Calu3 (cell line): Measurements from ENCODE around the gene CRYBB3. TPM values are rescaled to one million over a fixed set of nuclear protein-coding genes. Genes with fewer than 3 reads are reported as not detected.
A peak's percentile ranks its signal among the peaks of the same experiment; 100 is the strongest.

ENCODE experiments used
- BruUV-seq: library from RNA; stranded (reverse); fragments of 400-500 nt; replicated peaks from 2 replicates; lab custom pipeline; 2021; lab: Mats Ljungman, UMichigan
- CTCF ChIA-PET: fragments of 300-600 bp; sonication (Branson Sonifier 250); formaldehyde crosslinking; loops from one replicate; lab custom pipeline; 2022; ENCODE audit warnings: antibody characterized with exemption; lab: Charles Lee
- DNase-seq: peaks from one replicate; pipeline ENCODE4 v3.0.0; 2022
- H3K27ac Mint-ChIP-seq: one replicate; pipeline ENCODE4 v1.8.0; 2022; ENCODE audit warnings: mixed read lengths; ENCODE audit not compliant: unreplicated experiment
- H3K27me3 Mint-ChIP-seq: one replicate; pipeline ENCODE4 v1.8.0; 2022; ENCODE audit warnings: mixed read lengths; ENCODE audit not compliant: unreplicated experiment
- H3K36me3 Mint-ChIP-seq: one replicate; pipeline ENCODE4 v1.8.0; 2022; ENCODE audit warnings: mild to moderate bottlenecking, moderate library complexity, mixed read lengths; ENCODE audit not compliant: insufficient read depth, unreplicated experiment
- H3K4me1 Mint-ChIP-seq: one replicate; pipeline ENCODE4 v1.8.0; 2022; ENCODE audit warnings: mild to moderate bottlenecking, low read depth, mixed read lengths; ENCODE audit not compliant: unreplicated experiment
- H3K4me3 Mint-ChIP-seq: one replicate; pipeline ENCODE4 v1.8.0; 2022; ENCODE audit warnings: mild to moderate bottlenecking, low read depth, moderate library complexity, mixed read lengths; ENCODE audit not compliant: unreplicated experiment
- H3K9me3 Mint-ChIP-seq: one replicate; pipeline ENCODE4 v1.8.0; 2022; ENCODE audit warnings: low read depth, mixed read lengths; ENCODE audit not compliant: unreplicated experiment
- CTCF ChIP-seq: fragments of 200-600 bp; IDR thresholded peaks from one replicate; pipeline ENCODE4 v1.8.0; 2022; ENCODE audit warnings: antibody characterized with exemption; ENCODE audit not compliant: unreplicated experiment
- intact Hi-C: fragments of 100-400 bp; cut with micrococcal nuclease; formaldehyde crosslinking; loops from one replicate; pipeline ENCODE4 v1.10.0; 2022; ENCODE audit not compliant: unreplicated experiment
- total RNA-seq: library from RNA; stranded (reverse); gene quantifications from 2 replicates; pipeline ENCODE4 v1.2.3, GENCODE V29; 2022

CRYBB3 gene
- total RNA-seq, 1 experiment from 2014 or later = 1.4 TPM

DNA sequence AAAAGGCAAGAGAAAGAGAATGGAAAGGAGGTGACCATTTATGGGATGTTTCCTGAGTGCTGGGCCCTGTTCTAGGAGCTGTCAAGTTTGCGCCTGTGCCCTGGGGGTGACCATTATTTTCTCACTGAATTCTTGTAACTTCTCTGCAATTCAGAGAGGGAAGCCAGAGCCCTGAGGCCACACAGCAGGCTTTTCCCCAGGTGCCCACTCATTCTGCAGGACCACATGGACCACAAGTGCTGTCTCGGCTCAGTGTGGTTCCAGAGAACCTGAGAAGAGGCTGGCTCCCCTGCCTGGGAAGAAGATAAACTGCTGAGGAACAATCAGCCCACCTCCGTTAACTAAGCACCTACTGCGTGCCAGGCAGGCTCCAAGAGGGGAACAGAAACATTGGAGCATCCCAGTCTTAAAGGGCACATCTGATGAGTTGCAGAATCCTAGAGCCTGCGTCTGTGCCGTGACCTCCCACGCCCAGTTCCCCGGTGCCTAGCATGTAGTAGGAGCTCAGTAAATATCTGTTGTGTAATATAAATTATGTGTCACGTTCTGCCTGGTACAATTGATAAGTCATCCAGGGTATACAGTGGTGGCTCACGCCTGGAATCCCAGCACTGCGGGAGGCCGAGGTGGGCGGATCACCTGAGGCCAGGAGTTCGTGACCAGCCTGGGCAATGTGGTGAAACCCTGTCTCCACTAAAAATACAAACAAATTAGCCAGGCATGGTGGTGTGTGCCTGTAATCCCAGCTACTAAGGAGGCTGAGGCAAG, 31.6 kb upstream of the CRYBB3 start:
- intact Hi-C loops = no loop called here
- CTCF ChIA-PET = interaction anchor here (1.3 to 2.7 kb wide), 3 partner anchors 34 to 88 kb away, joined by 3 to 15 read pairs (median 3); no protein-coding TSS in a partner anchor
- no peak for TF ChIP-seq CTCF
- DNase-seq = peak; percentile 30
- no TSS peak for BruUV-seq
- H3K9me3 Mint-ChIP-seq = no peaks in the 10 kb centered on the region
- H3K27me3 Mint-ChIP-seq = no peaks in the 10 kb centered on the region
- peaks cover 18% of the 10 kb centered on the region for H3K36me3 Mint-ChIP-seq
- peak overlapping the region; percentile 61 for H3K27ac Mint-ChIP-seq
- peak overlapping the region; percentile 14 for H3K4me3 Mint-ChIP-seq
- peaks cover 55% of the 10 kb centered on the region for H3K4me1 Mint-ChIP-seq

DNA sequence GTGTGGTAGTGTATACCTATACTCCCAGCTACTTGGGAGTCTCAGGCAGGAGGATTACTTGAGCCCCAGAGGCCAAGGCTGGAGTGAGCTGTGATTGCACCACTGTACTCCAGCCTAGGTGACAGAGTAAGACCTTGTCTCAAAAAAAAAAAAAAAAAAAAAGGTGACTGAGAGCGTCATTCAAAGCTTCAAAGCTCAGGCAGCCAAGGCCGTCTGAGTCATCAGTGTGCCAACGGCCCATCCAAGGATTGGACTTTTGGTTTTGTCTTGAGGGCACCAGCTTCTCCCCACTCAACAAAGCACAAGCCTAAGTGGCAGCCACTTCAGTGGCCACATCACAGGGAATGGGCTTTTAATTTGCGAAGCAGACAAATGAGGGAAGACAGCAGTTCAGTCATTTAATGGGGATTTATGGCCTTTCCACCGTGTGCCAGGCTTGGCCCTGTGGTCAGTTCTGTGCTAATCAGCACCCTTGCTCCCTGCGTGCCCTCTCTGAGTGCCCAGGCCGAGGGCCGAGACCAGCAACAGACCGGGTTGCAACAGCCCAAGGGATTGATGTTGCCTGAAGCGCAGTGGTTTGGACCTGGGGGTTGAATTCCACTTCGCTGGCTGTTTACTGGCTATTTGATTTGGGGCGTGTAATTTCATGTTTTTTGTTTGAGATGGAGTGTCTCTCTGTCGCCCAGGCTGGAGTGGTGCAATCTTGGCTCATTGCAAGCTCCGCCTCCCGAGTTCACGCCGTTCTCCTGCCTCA, 30.2 kb upstream of the CRYBB3 start:
- H3K4me3 Mint-ChIP-seq = no peak overlapping the region
- no peaks in the 10 kb centered on the region for H3K9me3 Mint-ChIP-seq
- H3K27me3 Mint-ChIP-seq = no peaks in the 10 kb centered on the region
- BruUV-seq = no TSS peak
- no peak for TF ChIP-seq CTCF
- CTCF ChIA-PET = interaction anchor here (0.6 to 2.7 kb wide), 5 partner anchors 35 to 88 kb away, joined by 3 to 15 read pairs (median 4); no protein-coding TSS in a partner anchor
- peaks cover 18% of the 10 kb centered on the region for H3K36me3 Mint-ChIP-seq
- no peak overlapping the region for H3K27ac Mint-ChIP-seq
- DNase-seq = peak; percentile 21
- peaks cover 53% of the 10 kb centered on the region for H3K4me1 Mint-ChIP-seq
- intact Hi-C loops = loop anchor here (5.0 kb wide), 1 partner anchor 57 kb away; no protein-coding TSS in a partner anchor

DNA sequence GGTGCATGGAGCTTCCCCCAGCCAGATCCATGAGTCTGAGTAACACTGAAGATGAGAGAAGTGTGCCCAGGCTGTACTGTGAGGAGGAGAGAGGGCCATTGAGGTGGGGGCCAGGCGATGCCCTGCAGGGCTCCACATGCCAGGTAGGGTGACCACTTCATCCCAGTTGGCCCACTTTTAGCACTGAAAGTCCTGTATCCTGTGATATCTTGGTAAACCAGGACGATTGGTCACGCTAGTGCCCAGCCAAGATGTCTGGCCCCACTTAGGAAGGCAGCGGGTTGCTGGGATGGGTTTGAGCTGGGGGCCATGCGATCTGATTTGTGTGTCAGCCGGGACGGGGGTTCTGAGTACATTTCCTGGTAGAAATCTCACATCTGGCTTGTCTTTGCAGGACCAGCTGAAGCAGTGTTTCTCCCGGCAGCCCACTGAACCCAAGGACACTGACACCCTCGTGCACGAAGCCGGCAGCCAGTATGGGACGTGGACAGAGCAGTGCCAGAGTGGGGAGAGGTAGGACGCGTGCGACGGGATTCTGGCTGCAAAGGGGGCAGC, 29.2 kb upstream of the CRYBB3 start:
- no peak for DNase-seq
- no peaks in the 10 kb centered on the region for H3K27me3 Mint-ChIP-seq
- no peak for TF ChIP-seq CTCF
- peak overlapping the region; percentile 39 for H3K27ac Mint-ChIP-seq
- intact Hi-C loops = loop anchor here (5.0 kb wide), 1 partner anchor 58 kb away; no protein-coding TSS in a partner anchor
- H3K4me3 Mint-ChIP-seq = no peak overlapping the region
- peaks cover 18% of the 10 kb centered on the region for H3K36me3 Mint-ChIP-seq
- no TSS peak for BruUV-seq
- H3K4me1 Mint-ChIP-seq = peaks cover 43% of the 10 kb centered on the region
- CTCF ChIA-PET = interaction anchor here (2.7 kb wide), 1 partner anchor 60 kb away, joined by 15 read pairs; no protein-coding TSS in a partner anchor
- no peaks in the 10 kb centered on the region for H3K9me3 Mint-ChIP-seq

DNA sequence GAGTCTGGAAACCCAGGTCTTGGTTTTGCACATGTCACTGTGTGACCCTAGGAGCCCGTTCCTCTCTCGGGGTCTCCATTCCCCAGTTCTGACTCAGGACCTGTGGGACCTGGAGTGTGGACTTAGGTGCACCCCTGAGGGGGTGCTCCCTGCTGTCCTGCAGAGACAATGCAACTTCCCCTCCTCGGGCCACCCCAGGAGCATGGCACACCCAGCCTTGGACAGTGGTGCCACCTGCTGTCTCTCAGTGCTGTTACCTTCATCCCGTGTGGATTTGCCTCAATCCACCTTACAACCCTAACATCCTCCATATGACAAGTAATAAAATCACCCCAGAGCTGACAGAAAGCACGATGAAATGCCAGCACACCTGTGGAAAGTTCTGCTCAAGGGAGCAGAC, 27.5 kb upstream of the CRYBB3 start:
- Mint-ChIP-seq H3K27ac (no peak overlapping the region), H3K27me3 (no peaks in the 10 kb centered on the region), H3K36me3 (peaks cover 26% of the 10 kb centered on the region), H3K9me3 (no peaks in the 10 kb centered on the region), H3K4me3 (no peak overlapping the region), H3K4me1 (peaks cover 26% of the 10 kb centered on the region)
- BruUV-seq = no TSS peak
- intact Hi-C loops = loop anchor here (1.0 to 5.0 kb wide), 2 partner anchors 60 to 91 kb away; no protein-coding TSS in a partner anchor
- DNase-seq = peak; percentile 72
- CTCF ChIA-PET = interaction anchor here (0.9 to 1.6 kb wide), 3 partner anchors 61 to 91 kb away, joined by 3 to 8 read pairs (median 8); no protein-coding TSS in a partner anchor
- TF ChIP-seq CTCF = peak; percentile 76
